Measurements from ENCODE around the gene SLMAP. TPM values are rescaled to one million over a fixed set of nuclear protein-coding genes. Genes with fewer than 3 reads are reported as not detected.

SLMAP gene
- total and polyA plus RNA-seq, 11 donors, result 96.4 to 534 (median 269) TPM

GRCh38 chr3:57715686-57716085 lies 40.4 kb upstream of the SLMAP start:
- ATAC-seq, result peak in 1 of 4 donors; percentile 44
- intact Hi-C loops (cut with DNase I), result no loop called here
- Histone ChIP-seq H3K36me3 (no peaks in the 10 kb centered on the region), H3K4me1 (no peaks in the 10 kb centered on the region), H3K9me3 (no peaks in the 10 kb centered on the region), H3K4me3 (no peak overlapping the region), H3K27me3 (no peaks in the 10 kb centered on the region), H3K27ac (no peak overlapping the region)
- no peak for TF ChIP-seq CTCF (IDR thresholded peaks at IDR 0.05)
- no peak for TF ChIP-seq POLR2A (IDR thresholded peaks at IDR 0.05)
- DNase-seq, result no peak
- 54 to 64% (median 63%) methylated on average over 4 of the region's 4 CpGs for WGBS, 4 donors

- ATAC-seq, result no peak
- no peaks in the 10 kb centered on the region for H3K9me3 ChIP-seq
- no peaks in the 10 kb centered on the region for H3K36me3 ChIP-seq
- no peak for DNase-seq
- TF ChIP-seq CTCF (IDR thresholded peaks at IDR 0.05), result no peak
- no peak for TF ChIP-seq POLR2A (IDR thresholded peaks at IDR 0.05)
- intact Hi-C loops (cut with DNase I), result no loop called here
- no peak overlapping the region for H3K27ac ChIP-seq
- no peak overlapping the region for H3K4me3 ChIP-seq
- WGBS, 4 donors, result 89 to 93% (median 92%) methylated on average over 6 of the region's 6 CpGs
- H3K4me1 ChIP-seq, result no peaks in the 10 kb centered on the region
- no peaks in the 10 kb centered on the region for H3K27me3 ChIP-seq
Observed at GRCh38 chr3:57717205-57717868, 38.8 kb upstream of the SLMAP start.

GRCh38 chr3:57718118-57718517 lies 38.0 kb upstream of the SLMAP start:
- Histone ChIP-seq H3K27ac (no peak overlapping the region), H3K4me1 (no peaks in the 10 kb centered on the region), H3K36me3 (no peaks in the 10 kb centered on the region), H3K27me3 (no peaks in the 10 kb centered on the region), H3K4me3 (no peak overlapping the region), H3K9me3 (no peaks in the 10 kb centered on the region)
- ATAC-seq (no peak), DNase-seq (no peak)
- WGBS, 4 donors, result 94 to 98% (median 95%) methylated on average over 1 of the region's 1 CpG
- TF ChIP-seq POLR2A (IDR thresholded peaks at IDR 0.05) (no peak), CTCF (IDR thresholded peaks at IDR 0.05) (no peak)
- intact Hi-C loops (cut with DNase I), result no loop called here

GRCh38 chr3:57726397-57726796 lies 29.7 kb upstream of the SLMAP start:
- Histone ChIP-seq H3K4me3 (no peak overlapping the region), H3K9me3 (no peaks in the 10 kb centered on the region), H3K4me1 (no peaks in the 10 kb centered on the region), H3K27me3 (no peaks in the 10 kb centered on the region), H3K27ac (no peak overlapping the region), H3K36me3 (no peaks in the 10 kb centered on the region)
- DNase-seq (no peak), ATAC-seq (no peak)
- TF ChIP-seq CTCF (IDR thresholded peaks at IDR 0.05) (no peak), POLR2A (IDR thresholded peaks at IDR 0.05) (no peak)
- intact Hi-C loops (cut with DNase I), result no loop called here
